HEK293 (cell line): ENCODE data around the gene CC2D2B.
"Not testable (repeated sequence)": the region's sequence is repeated elsewhere in the genome, so short reads cannot be mapped to it uniquely, and the experiment has no call there.

Experiments used
- CTCF ChIA-PET: fragments of 350-600 bp; formaldehyde crosslinking; extraction: SDS; loops from one replicate; lab custom pipeline; 2021; ENCODE audit warnings: antibody characterized with exemption; lab: Yijun Ruan, JAX
- POLR2A ChIA-PET: fragments of 300-600 bp; formaldehyde crosslinking; extraction: SDS; loops from one replicate; lab custom pipeline; 2020; ENCODE audit warnings: antibody characterized with exemption, inconsistent platforms; lab: Yijun Ruan, JAX
- H3K27ac ChIP-seq: fragments of 200-500 bp; sonication (Bioruptor generic); 2 replicates; pipeline ENCODE4 v1.5.1; 2014; ENCODE audit warnings: low read depth, low read length, control low read depth, inconsistent platforms; ENCODE audit errors: extremely low read depth
- H3K36me3 ChIP-seq, 2 experiments: fragments of 200-500 bp in 1 of 2; sonication (Bioruptor generic) in 1 of 2; 1 replicate in 1 of 2; 2 replicates in 1 of 2; pipeline ENCODE4 v1.5.1; 2014 to 2017; ENCODE audit warnings: inconsistent platforms in 2 of 2, low read length in 2 of 2; ENCODE audit not compliant: control insufficient read depth in 2 of 2, insufficient read depth in 1 of 2
- H3K4me1 ChIP-seq: fragments of 200-500 bp; sonication (Bioruptor generic); 2 replicates; pipeline ENCODE4 v1.5.1; 2014; ENCODE audit warnings: mild to moderate bottlenecking, low read length, inconsistent platforms; ENCODE audit not compliant: control insufficient read depth, insufficient read depth
- H3K4me3 ChIP-seq: 2 replicates; pipeline ENCODE4 v1.5.1; 2011; ENCODE audit warnings: low read depth, mild to moderate bottlenecking, control low read depth, low read length, moderate library complexity
- H3K9me3 ChIP-seq: fragments of 200-500 bp; sonication (Bioruptor generic); 2 replicates; pipeline ENCODE4 v1.5.1; 2014; ENCODE audit warnings: low read depth, low read length, inconsistent platforms; ENCODE audit not compliant: control insufficient read depth, insufficient read depth
- BCL6B ChIP-seq: fragments of 450-650 bp; formaldehyde crosslinking; IDR thresholded peaks from 2 replicates; pipeline ENCODE4 v1.5.1; 2017; ENCODE audit warnings: missing biosample characterization, missing genetic modification characterization
- OSR2 ChIP-seq: fragments of 450-650 bp; formaldehyde crosslinking; IDR thresholded peaks from 2 replicates; pipeline ENCODE4 v1.5.1; 2016; ENCODE audit warnings: missing biosample characterization, missing genetic modification characterization
- PRDM1 ChIP-seq: fragments of 450-650 bp; formaldehyde crosslinking; IDR thresholded peaks from 2 replicates; pipeline ENCODE4; 2016; ENCODE audit warnings: missing biosample characterization, missing genetic modification characterization
- SALL2 ChIP-seq: fragments of 450-650 bp; formaldehyde crosslinking; IDR thresholded peaks from 2 replicates; pipeline ENCODE4 v1.5.0; 2017; ENCODE audit warnings: missing biosample characterization, mild to moderate bottlenecking, missing genetic modification characterization, borderline replicate concordance
- SCRT1 ChIP-seq: fragments of 450-650 bp; formaldehyde crosslinking; IDR thresholded peaks from 2 replicates; pipeline ENCODE4 v1.5.1; 2016; ENCODE audit warnings: missing biosample characterization, missing genetic modification characterization, borderline replicate concordance
- TRIM28 ChIP-seq: IDR thresholded peaks from 2 replicates; pipeline ENCODE4 v1.6.1; 2011; ENCODE audit warnings: low read length, control low read depth, borderline replicate concordance
- ZBTB7A ChIP-seq: fragments of 450-650 bp; formaldehyde crosslinking; IDR thresholded peaks from 2 replicates; pipeline ENCODE4 v1.5.1; 2016; ENCODE audit warnings: low read depth, missing biosample characterization, missing genetic modification characterization
- ZNF146 ChIP-seq: fragments of 450-650 bp; formaldehyde crosslinking; IDR thresholded peaks from 2 replicates; pipeline ENCODE4 v1.5.1; 2016; ENCODE audit warnings: missing biosample characterization, missing genetic modification characterization
- ZNF211 ChIP-seq: fragments of 450-650 bp; formaldehyde crosslinking; IDR thresholded peaks from 2 replicates; pipeline ENCODE4 v1.5.1; 2016; ENCODE audit warnings: low read depth, missing biosample characterization, missing genetic modification characterization
- ZNF23 ChIP-seq: fragments of 450-650 bp; formaldehyde crosslinking; IDR thresholded peaks from 2 replicates; pipeline ENCODE4 v1.5.1; 2016; ENCODE audit warnings: missing biosample characterization, missing genetic modification characterization, borderline replicate concordance
- ZNF248 ChIP-seq: fragments of 450-650 bp; formaldehyde crosslinking; IDR thresholded peaks from 2 replicates; pipeline ENCODE4 v1.5.1; 2017; ENCODE audit warnings: missing biosample characterization, missing genetic modification characterization
- ZNF302 ChIP-seq: fragments of 450-650 bp; formaldehyde crosslinking; IDR thresholded peaks from 2 replicates; pipeline ENCODE4 v1.5.1; 2016; ENCODE audit warnings: missing biosample characterization, missing genetic modification characterization, low read depth
- ZNF311 ChIP-seq: fragments of 450-650 bp; formaldehyde crosslinking; IDR thresholded peaks from 2 replicates; pipeline ENCODE4 v1.5.1; 2017; ENCODE audit warnings: missing biosample characterization, missing genetic modification characterization, borderline replicate concordance
- ZNF366 ChIP-seq: fragments of 450-650 bp; formaldehyde crosslinking; conservative IDR thresholded peaks from 2 replicates; pipeline ENCODE4 v1.5.1; 2016; ENCODE audit warnings: missing biosample characterization, missing genetic modification characterization
- ZNF394 ChIP-seq: fragments of 450-650 bp; formaldehyde crosslinking; IDR thresholded peaks from 2 replicates; pipeline ENCODE4 v1.5.1; 2016; ENCODE audit warnings: missing biosample characterization, missing genetic modification characterization, mild to moderate bottlenecking, moderate library complexity, borderline replicate concordance
- ZNF48 ChIP-seq: fragments of 450-650 bp; formaldehyde crosslinking; IDR thresholded peaks from 2 replicates; pipeline ENCODE4 v1.5.1; 2016; ENCODE audit warnings: missing biosample characterization, missing genetic modification characterization
- ZNF501 ChIP-seq: fragments of 450-650 bp; formaldehyde crosslinking; IDR thresholded peaks from 2 replicates; pipeline ENCODE4 v1.5.1; 2016; ENCODE audit warnings: missing biosample characterization, missing genetic modification characterization
- ZNF514 ChIP-seq: fragments of 450-650 bp; formaldehyde crosslinking; IDR thresholded peaks from 2 replicates; pipeline ENCODE4 v1.5.1; 2016; ENCODE audit warnings: missing biosample characterization, missing genetic modification characterization
- ZNF600 ChIP-seq: fragments of 450-650 bp; formaldehyde crosslinking; IDR thresholded peaks from 2 replicates; pipeline ENCODE4 v1.5.1; 2016; ENCODE audit warnings: missing biosample characterization, missing genetic modification characterization
- ZNF623 ChIP-seq: fragments of 450-650 bp; formaldehyde crosslinking; IDR thresholded peaks from 2 replicates; pipeline ENCODE4 v1.5.1; 2016; ENCODE audit warnings: missing biosample characterization, missing genetic modification characterization
- ZNF639 ChIP-seq: fragments of 450-650 bp; formaldehyde crosslinking; IDR thresholded peaks from 2 replicates; pipeline ENCODE4 v1.5.1; 2016; ENCODE audit warnings: missing biosample characterization, missing genetic modification characterization
- ZNF747 ChIP-seq: fragments of 450-650 bp; formaldehyde crosslinking; IDR thresholded peaks from 2 replicates; pipeline ENCODE4 v1.5.1; 2016; ENCODE audit warnings: missing biosample characterization, missing genetic modification characterization
- ZNF76 ChIP-seq: fragments of 450-650 bp; formaldehyde crosslinking; IDR thresholded peaks from 2 replicates; pipeline ENCODE4; 2016; ENCODE audit warnings: low read depth, missing biosample characterization, missing genetic modification characterization, borderline replicate concordance
- ZNF791 ChIP-seq: fragments of 450-650 bp; formaldehyde crosslinking; IDR thresholded peaks from 2 replicates; pipeline ENCODE4 v1.5.1; 2016; ENCODE audit warnings: missing biosample characterization, missing genetic modification characterization
- ZXDB ChIP-seq: fragments of 450-650 bp; formaldehyde crosslinking; IDR thresholded peaks from 2 replicates; pipeline ENCODE4 v1.5.1; 2016; ENCODE audit warnings: missing biosample characterization, missing genetic modification characterization

Gene CC2D2B

DNA sequence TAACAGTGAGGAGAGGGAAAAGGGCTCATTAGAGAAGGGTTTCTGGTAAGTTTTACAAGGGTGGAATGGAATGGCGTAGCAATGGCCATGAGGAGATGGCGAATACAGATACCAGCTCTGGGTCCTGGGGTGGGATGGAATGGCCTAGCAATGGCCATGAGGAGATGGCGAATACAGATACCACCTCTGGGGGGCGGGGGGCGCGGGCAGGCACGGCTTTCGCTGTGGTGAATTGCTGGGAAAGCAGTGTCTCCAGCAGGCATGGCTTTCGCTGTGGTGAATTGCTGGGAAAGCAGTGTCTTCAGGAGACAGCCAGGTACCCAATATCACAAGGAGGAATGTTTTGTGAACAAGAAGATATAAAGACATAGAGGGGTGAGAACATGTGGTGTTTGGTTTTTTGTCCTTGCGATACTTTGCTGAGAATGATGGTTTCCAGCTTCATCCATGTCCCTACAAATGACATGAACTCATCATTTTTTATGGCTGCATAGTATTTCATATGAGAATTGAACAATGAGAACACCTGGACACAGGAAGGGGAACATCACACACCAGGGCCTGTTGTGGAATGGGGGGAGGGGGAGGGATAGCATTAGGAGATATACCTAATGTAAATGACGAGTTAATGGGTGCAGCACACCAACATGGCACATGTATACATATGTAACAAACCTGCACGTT is 1.7 kb upstream of the CC2D2B start:
- H3K4me1 ChIP-seq, POLR2A ChIA-PET, H3K9me3 ChIP-seq, H3K27ac ChIP-seq, H3K4me3 ChIP-seq: not testable (repeated sequence)
- TF ChIP-seq ZNF146 (tag by site-specific recombination), result peak; percentile 97
- CTCF ChIA-PET, result interaction anchor here (0.5 to 3.5 kb wide), 4 partner anchors 14 to 1706 kb away, joined by 3 to 21 read pairs (median 4); partner anchors contain the start of gene TCTN3
- peaks cover 5 to 33% of the 10 kb centered on the region in 2 experiments for H3K36me3 ChIP-seq

GRCh38 chr10:95906677-95907455 is 909 bp upstream of the CC2D2B start:
- peak overlapping the region; percentile 69; the same call in 1 of the 2 replicates for H3K27ac ChIP-seq

GRCh38 chr10:95908450-95908849 is 675 bp downstream of the CC2D2B start:
- H3K4me3 ChIP-seq, result no peak overlapping the region

More at GRCh38 chr10:95906677-95907455, 909 bp upstream of the CC2D2B start:
- peak overlapping the region; percentile 76 for H3K4me3 ChIP-seq
- CTCF ChIA-PET, result interaction anchor here (0.5 to 3.5 kb wide), 2 partner anchors 15 to 213 kb away, joined by 3 to 21 read pairs; partner anchors contain the start of gene TCTN3
- no peaks in the 10 kb centered on the region for H3K9me3 ChIP-seq
- H3K36me3 ChIP-seq, result peaks cover 5 to 31% of the 10 kb centered on the region in 2 experiments
- TF ChIP-seq ZNF623 (tag by site-specific recombination) (no peak), OSR2 (tag by site-specific recombination) (no peak), TRIM28 (peak; percentile 86; the same call in 1 of the 2 replicates), ZNF366 (tag by site-specific recombination) (no peak), ZNF747 (no peak), ZNF211 (tag by site-specific recombination) (no peak), ZNF514 (tag by site-specific recombination) (no peak), SCRT1 (tag by site-specific recombination) (no peak)
- POLR2A ChIA-PET, result interaction anchor here (1.7 kb wide), 1 partner anchor 11 kb away, joined by 5 read pairs; no protein-coding TSS in a partner anchor
- H3K4me1 ChIP-seq, result no peaks in the 10 kb centered on the region

DNA sequence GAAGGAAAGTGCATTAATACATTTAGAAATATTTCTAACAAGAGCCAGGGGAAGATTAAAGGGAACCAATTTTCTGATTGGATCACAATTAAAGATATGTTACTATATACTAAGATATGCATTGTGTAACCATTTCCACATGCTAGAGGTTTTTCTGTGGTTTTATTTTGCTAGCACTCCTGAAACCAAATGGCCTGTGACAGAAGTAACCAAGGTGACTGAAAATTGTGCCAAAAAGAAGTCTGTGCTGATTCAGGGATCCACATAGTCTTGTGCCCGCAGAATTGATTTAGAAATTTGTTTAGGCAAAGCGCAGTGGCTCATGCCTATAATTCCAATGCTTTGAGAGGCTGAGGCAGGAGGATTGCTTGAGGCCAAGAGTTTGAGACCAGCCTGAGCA is 1.8 kb downstream of the CC2D2B start:
- Histone ChIP-seq H3K27ac (no peak overlapping the region), H3K9me3 (no peaks in the 10 kb centered on the region), H3K4me1 (no peaks in the 10 kb centered on the region), H3K36me3 (peaks cover 3 to 5% of the 10 kb centered on the region in 2 experiments), H3K4me3 (no peak overlapping the region)
- TF ChIP-seq ZNF76 (tag by site-specific recombination) (no peak), ZNF791 (no peak), ZNF639 (no peak), SALL2 (no peak), ZNF501 (tag by site-specific recombination) (no peak), ZNF311 (tag by site-specific recombination) (no peak), BCL6B (no peak), ZNF600 (tag by site-specific recombination) (no peak), ZNF48 (tag by site-specific recombination) (no peak), ZXDB (tag by site-specific recombination) (no peak), ZBTB7A (tag by site-specific recombination) (no peak), ZNF248 (tag by site-specific recombination) (no peak)
- POLR2A ChIA-PET, result no interaction called here
- CTCF ChIA-PET, result interaction anchor here (3.5 kb wide), 1 partner anchor 216 kb away, joined by 21 read pairs; the partner anchor contains the start of gene TCTN3

More at GRCh38 chr10:95908450-95908849, 675 bp downstream of the CC2D2B start:
- no peaks in the 10 kb centered on the region for H3K9me3 ChIP-seq
- H3K27ac ChIP-seq, result no peak overlapping the region
- peaks cover 5 to 16% of the 10 kb centered on the region in 2 experiments for H3K36me3 ChIP-seq
- ChIA-PET CTCF (interaction anchor here (3.5 kb wide), 1 partner anchor 215 kb away, joined by 21 read pairs; the partner anchor contains the start of gene TCTN3), POLR2A (interaction anchor here (0.7 to 1.7 kb wide), 3 partner anchors 13 to 135 kb away, joined by 3 to 5 read pairs (median 5); partner anchors contain the start of gene CCNJ)
- no peak for TF ChIP-seq ZXDB (tag by site-specific recombination)
- no peak for TF ChIP-seq ZNF302 (tag by site-specific recombination)
- no peak for TF ChIP-seq ZNF394 (tag by site-specific recombination)
- peak; percentile 89 for TF ChIP-seq PRDM1 (tag by site-specific recombination)
- no peak for TF ChIP-seq ZNF23 (tag by site-specific recombination)
- no peaks in the 10 kb centered on the region for H3K4me1 ChIP-seq
